HepG2 (cell line): Measurements from ENCODE around the gene AHNAK. TPM values are rescaled to one million over a fixed set of nuclear protein-coding genes. Genes with fewer than 3 reads are reported as not detected.

Experiments
- ARNT2 ChIP-seq: sonication (generic); formaldehyde crosslinking; IDR thresholded peaks from 2 replicates; pipeline ENCODE4 v1.8.0; 2022; ENCODE audit warnings: mild to moderate bottlenecking, low read depth, missing genetic modification reagents, moderate library complexity
- ATRX ChIP-seq: sonication (generic); formaldehyde crosslinking; IDR thresholded peaks from 2 replicates; pipeline ENCODE4 v1.4.0; 2020; ENCODE audit warnings: missing genetic modification reagents, borderline replicate concordance
- FOSL2 ChIP-seq: sonication (generic); formaldehyde crosslinking; IDR thresholded peaks from 2 replicates; pipeline ENCODE4 v1.4.0; 2020; ENCODE audit warnings: missing genetic modification reagents
- HNRNPH1 ChIP-seq: fragments of 200-400 bp; formaldehyde crosslinking; optimal IDR thresholded peaks from 2 replicates; pipeline ENCODE3; 2017; ENCODE audit warnings: mild to moderate bottlenecking, low read depth, low read length
- POLR2A ChIP-seq, 2 experiments: IDR thresholded peaks; 2 replicates each; pipeline ENCODE4 v1.6.1; 2011; ENCODE audit warnings: low read depth in 2 of 2, low read length in 2 of 2, mild to moderate bottlenecking in 1 of 2, moderate library complexity in 1 of 2; ENCODE audit not compliant: insufficient read depth in 1 of 2
- SALL1 ChIP-seq: sonication (generic); formaldehyde crosslinking; IDR thresholded peaks from 2 replicates; pipeline ENCODE4 v1.8.0; 2022; ENCODE audit warnings: mild to moderate bottlenecking, missing genetic modification reagents
- UBTF ChIP-seq: sonication (generic); formaldehyde crosslinking; IDR thresholded peaks from 2 replicates; pipeline ENCODE4 v1.4.0; 2020; ENCODE audit warnings: mild to moderate bottlenecking, missing genetic modification reagents
- ZC3H13 ChIP-seq: sonication (generic); formaldehyde crosslinking; IDR thresholded peaks from 2 replicates; pipeline ENCODE4 v1.8.1; 2023; ENCODE audit warnings: mild to moderate bottlenecking, missing genetic modification reagents, moderate library complexity
- ZNF687 ChIP-seq: sonication (generic); formaldehyde crosslinking; IDR thresholded peaks from 2 replicates; pipeline ENCODE4 v1.5.1; 2020; ENCODE audit warnings: mild to moderate bottlenecking, missing genetic modification reagents, moderate library complexity
- polyA plus RNA-seq, 8 experiments: library from polyadenylated mRNA; depleted of rRNA in 3 of 8; stranded (reverse) in 7 of 8; unstranded in 1 of 8; fragments of >200 nt; fragmentation: Illumina TruSeq in 4 of 8; extraction: Trizol in 4 of 8; gene quantifications; 2 replicates each; pipeline versions ENCODE4 v1.2.1 to v1.2.3, GENCODE V29; 2011 to 2016; ENCODE audit warnings: low read depth in 4 of 8, missing spikeins in 1 of 8, mixed read lengths in 1 of 8; ENCODE audit not compliant: insufficient read depth in 1 of 8
- total RNA-seq, 5 experiments: library from RNA; depleted of rRNA; stranded (reverse); fragments of >200 nt; fragmentation: Illumina TruSeq; extraction: Trizol; gene quantifications; 2 replicates each; pipeline ENCODE4 v1.2.3, GENCODE V29; 2016; ENCODE audit warnings: low read depth in 1 of 5

The AHNAK gene
- total and polyA plus RNA-seq, 2 of the 13 experiments (the other 11 are each of a cell fraction or from before 2014, with no cell fraction given) = 23.4 to 25.0 TPM

GRCh38 chr11:62575156-62575555 is 28.6 kb upstream of the AHNAK start (continued):
- TF ChIP-seq UBTF (CRISPR knock-in tag) = no peak
- TF ChIP-seq FOSL2 (CRISPR knock-in tag) = no peak
- TF ChIP-seq POLR2A (IDR thresholded peaks at IDR 0.05; ENCODE audit: insufficient read depth in 1 of 2, low read depth in 2 of 2, low read length in 2 of 2) = peak in 1 of 2 experiments; percentile 25; a peak in 1 of 4 replicates
- TF ChIP-seq HNRNPH1 = no peak
- 0 out of 2 replicates have a peak, but pooled peaks have one; percentile 29 for TF ChIP-seq ZNF687 (CRISPR knock-in tag)
- TF ChIP-seq ATRX (CRISPR knock-in tag) = no peak
- 0 out of 2 replicates have a peak, but pooled peaks have one; percentile 15 for TF ChIP-seq SALL1 (CRISPR knock-in tag)
- no peak for TF ChIP-seq ARNT2 (CRISPR knock-in tag)
- peak; percentile 73; the same call in 1 of the 2 replicates for TF ChIP-seq ZC3H13 (CRISPR knock-in tag)
